ENCODE results near the gene AOX1. TPM values are rescaled to one million over a fixed set of nuclear protein-coding genes. Genes with fewer than 3 reads are reported as not detected.

Gene AOX1
- 5.7 TPM for total RNA-seq

DNA sequence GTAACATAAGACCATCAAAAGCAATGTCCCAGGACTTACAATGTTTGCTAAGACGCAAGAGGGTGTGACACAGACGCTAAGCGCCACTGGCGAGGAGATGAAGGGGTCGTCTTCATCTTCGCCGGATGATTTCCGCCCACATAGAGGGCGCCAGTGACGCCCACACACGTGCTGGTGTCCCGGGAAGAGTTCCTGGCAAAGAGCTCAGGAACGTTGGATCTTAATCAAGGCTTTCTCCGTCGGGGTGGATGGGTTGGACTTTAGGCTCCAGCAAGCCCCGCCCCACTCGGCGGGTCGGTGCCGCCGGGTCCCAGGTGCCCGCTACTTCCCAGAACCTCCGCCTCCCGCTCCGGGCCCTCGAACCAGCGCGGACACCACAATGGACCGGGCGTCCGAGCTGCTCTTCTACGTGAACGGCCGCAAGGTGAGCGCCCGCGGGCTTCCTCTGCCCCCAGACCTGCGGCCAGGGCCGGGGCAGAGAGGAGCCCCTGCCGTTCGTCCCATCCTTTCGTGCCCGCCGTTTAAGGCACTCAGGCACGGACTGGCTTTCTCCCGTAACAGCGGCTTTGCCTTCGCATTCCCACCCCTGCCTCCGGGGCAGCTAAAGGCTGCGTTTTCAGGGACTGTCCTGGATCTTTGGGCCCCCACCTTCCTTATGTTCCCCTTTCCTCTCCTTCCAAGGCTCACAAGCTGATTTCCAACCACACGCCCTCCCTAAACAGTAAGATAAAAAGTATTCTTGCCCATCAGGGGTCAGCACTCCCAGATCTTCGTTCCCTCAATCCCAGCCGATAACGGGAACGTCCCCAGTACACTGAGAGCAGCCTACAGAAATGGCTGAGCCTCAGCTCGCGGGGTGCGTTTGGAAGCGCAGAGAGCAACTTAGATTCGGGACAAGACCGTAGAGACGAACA lies at the start of gene AOX1:
TSS of gene AOX1 (plus strand) at position 285 of the 914 bp plus-strand sequence. CDS start at position 380, 95 bp downstream.

Other genes starting within 250 kb of the AOX1 start
- gene KCTD18, start 75.9 kb upstream of the AOX1 start, total RNA-seq, result 15.1 TPM
- gene SGO2, start 59.8 kb upstream of the AOX1 start, total RNA-seq, result 6.8 TPM
- 220 TPM for gene BZW1, start 225.9 kb downstream of the AOX1 start, total RNA-seq

Data from camera-type eye (tissue), 1 donor.